ENCODE measurements around the gene SEMA5A.

SEMA5A gene

GRCh38 chr5:9251379-9251980 is 294.4 kb downstream of the SEMA5A start:
- DNase-seq: no peak

GRCh38 chr5:9249231-9249630 is 296.6 kb downstream of the SEMA5A start:
- no peak for DNase-seq

GRCh38 chr5:9245071-9245470 is 300.8 kb downstream of the SEMA5A start:
- no peak for DNase-seq

- DNase-seq: no peak
Measured at GRCh38 chr5:9244417-9244816, 301.5 kb downstream of the SEMA5A start.

- DNase-seq: no peak
Measured at GRCh38 chr5:9241479-9242305, 304.2 kb downstream of the SEMA5A start.

- no peak for DNase-seq
Measured at GRCh38 chr5:9240431-9240830, 305.4 kb downstream of the SEMA5A start.

GRCh38 chr5:9239626-9240025 is 306.2 kb downstream of the SEMA5A start:
- DNase-seq: no peak

GRCh38 chr5:9239071-9239470 is 306.8 kb downstream of the SEMA5A start:
- DNase-seq: no peak

- no peak for DNase-seq
Measured at GRCh38 chr5:9233712-9234111, 312.2 kb downstream of the SEMA5A start.

- DNase-seq: no peak
Measured at GRCh38 chr5:9233035-9233434, 312.8 kb downstream of the SEMA5A start.

- DNase-seq: no peak
Measured at GRCh38 chr5:9231842-9232241, 314.0 kb downstream of the SEMA5A start.

GRCh38 chr5:9230355-9230754 is 315.5 kb downstream of the SEMA5A start:
- DNase-seq: no peak

- DNase-seq: no peak
Measured at GRCh38 chr5:9226016-9226536, 319.8 kb downstream of the SEMA5A start.

GRCh38 chr5:9222054-9222976 is 323.6 kb downstream of the SEMA5A start:
- DNase-seq: no peak

- DNase-seq: no peak
Measured at GRCh38 chr5:9218358-9218757, 327.5 kb downstream of the SEMA5A start.

- DNase-seq: no peak
Measured at GRCh38 chr5:9212605-9213004, 333.3 kb downstream of the SEMA5A start.

- DNase-seq: no peak
Measured at GRCh38 chr5:9209846-9210492, 335.9 kb downstream of the SEMA5A start.

GRCh38 chr5:9207817-9208418 is 338.0 kb downstream of the SEMA5A start:
- no peak for DNase-seq

GRCh38 chr5:9202636-9203035 is 343.2 kb downstream of the SEMA5A start:
- DNase-seq: no peak

- DNase-seq: no peak
Measured at GRCh38 chr5:9201761-9202160, 344.1 kb downstream of the SEMA5A start.

- no peak for DNase-seq
Measured at GRCh38 chr5:9201011-9201410, 344.9 kb downstream of the SEMA5A start.

- DNase-seq: no peak
Measured at GRCh38 chr5:9198394-9198793, 347.5 kb downstream of the SEMA5A start.
